Chondrocyte (in vitro differentiated cells): ENCODE data around the gene SC5D. TPM values are rescaled to one million over a fixed set of nuclear protein-coding genes. Genes with fewer than 3 reads are reported as not detected.

Experiments used
- DNase-seq: peaks from one replicate; pipeline ENCODE4 v3.0.0; 2021; ENCODE audit warnings: mixed read lengths, low spot score
- H3K27ac Mint-ChIP-seq: one replicate; pipeline ENCODE4 v1.8.0; 2021; ENCODE audit warnings: mild to moderate bottlenecking, moderate library complexity, mixed read lengths; ENCODE audit not compliant: unreplicated experiment
- H3K27me3 Mint-ChIP-seq: 2 replicates; pipeline ENCODE4 v1.8.0; 2021; ENCODE audit warnings: low read depth, mixed read lengths
- H3K36me3 Mint-ChIP-seq: 2 replicates; pipeline ENCODE4 v1.8.0; 2021; ENCODE audit warnings: low read depth, mixed read lengths
- H3K4me1 Mint-ChIP-seq: 2 replicates; pipeline ENCODE4 v1.8.0; 2021; ENCODE audit warnings: low read depth, mild to moderate bottlenecking, mixed read lengths
- H3K4me3 Mint-ChIP-seq: one replicate; pipeline ENCODE4 v1.8.0; 2021; ENCODE audit warnings: mild to moderate bottlenecking, moderate library complexity, mixed read lengths; ENCODE audit not compliant: unreplicated experiment
- H3K9me3 Mint-ChIP-seq: 2 replicates; pipeline ENCODE4 v1.8.0; 2021; ENCODE audit warnings: low read depth, mixed read lengths
- total RNA-seq: library from RNA; stranded (reverse); gene quantifications from 3 replicates; pipeline ENCODE4 v1.2.1, GENCODE V29; 2021
- TF ChIP-seq, protein P1 (sequence below): fragments of 200-600 bp; sonication (generic); IDR thresholded peaks from 2 replicates; pipeline ENCODE4 v1.5.0; 2021; ENCODE audit warnings: antibody characterized with exemption, mild to moderate bottlenecking, moderate library complexity

The SC5D gene
- total RNA-seq, 1 donor from 2014 or later = 47.6 TPM

DNA sequence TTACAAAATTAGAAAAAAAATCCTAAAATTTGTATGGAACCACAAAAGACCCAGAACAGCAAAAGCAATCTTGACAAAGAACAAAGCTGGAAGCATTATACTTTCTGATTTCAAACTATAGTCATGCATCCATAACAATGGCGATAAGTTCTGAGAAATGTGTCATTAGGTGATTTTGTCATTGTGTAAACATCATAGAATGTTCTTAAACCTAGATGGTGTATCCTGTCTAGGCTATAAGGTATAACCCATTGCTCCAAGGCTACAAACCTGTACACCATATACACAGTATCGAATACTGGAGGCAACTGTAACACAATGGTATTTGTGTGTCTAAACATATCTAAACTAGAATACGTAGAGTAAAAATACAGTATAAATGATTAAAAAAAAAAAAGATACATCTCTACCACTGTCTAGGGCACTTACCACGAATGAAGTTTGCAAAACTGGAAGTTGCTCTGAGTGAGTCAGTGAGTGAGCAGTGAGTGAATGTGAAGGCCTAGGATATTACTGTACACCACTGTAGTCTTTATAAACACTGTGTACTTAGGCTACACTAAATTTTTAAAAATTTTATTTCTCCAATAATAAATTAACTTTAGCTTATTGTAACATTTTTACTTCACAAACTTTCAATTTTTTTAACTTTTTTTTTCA is 18.1 kb upstream of the SC5D start:
- Mint-ChIP-seq H3K27me3 (peaks cover 37% of the 10 kb centered on the region), H3K4me3 (no peak overlapping the region), H3K4me1 (no peaks in the 10 kb centered on the region), H3K36me3 (no peaks in the 10 kb centered on the region), H3K9me3 (peaks cover 12% of the 10 kb centered on the region), H3K27ac (no peak overlapping the region)
- no peak for DNase-seq
- TF ChIP-seq, protein P1, sequence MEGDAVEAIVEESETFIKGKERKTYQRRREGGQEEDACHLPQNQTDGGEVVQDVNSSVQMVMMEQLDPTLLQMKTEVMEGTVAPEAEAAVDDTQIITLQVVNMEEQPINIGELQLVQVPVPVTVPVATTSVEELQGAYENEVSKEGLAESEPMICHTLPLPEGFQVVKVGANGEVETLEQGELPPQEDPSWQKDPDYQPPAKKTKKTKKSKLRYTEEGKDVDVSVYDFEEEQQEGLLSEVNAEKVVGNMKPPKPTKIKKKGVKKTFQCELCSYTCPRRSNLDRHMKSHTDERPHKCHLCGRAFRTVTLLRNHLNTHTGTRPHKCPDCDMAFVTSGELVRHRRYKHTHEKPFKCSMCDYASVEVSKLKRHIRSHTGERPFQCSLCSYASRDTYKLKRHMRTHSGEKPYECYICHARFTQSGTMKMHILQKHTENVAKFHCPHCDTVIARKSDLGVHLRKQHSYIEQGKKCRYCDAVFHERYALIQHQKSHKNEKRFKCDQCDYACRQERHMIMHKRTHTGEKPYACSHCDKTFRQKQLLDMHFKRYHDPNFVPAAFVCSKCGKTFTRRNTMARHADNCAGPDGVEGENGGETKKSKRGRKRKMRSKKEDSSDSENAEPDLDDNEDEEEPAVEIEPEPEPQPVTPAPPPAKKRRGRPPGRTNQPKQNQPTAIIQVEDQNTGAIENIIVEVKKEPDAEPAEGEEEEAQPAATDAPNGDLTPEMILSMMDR = no peak

- H3K27ac Mint-ChIP-seq = no peak overlapping the region
- peaks cover 51% of the 10 kb centered on the region for H3K27me3 Mint-ChIP-seq
- no peak for DNase-seq
- H3K4me3 Mint-ChIP-seq = no peak overlapping the region
- H3K4me1 Mint-ChIP-seq = no peaks in the 10 kb centered on the region
- TF ChIP-seq, protein P1 = no peak
- peaks cover 2% of the 10 kb centered on the region for H3K36me3 Mint-ChIP-seq
- H3K9me3 Mint-ChIP-seq = peaks cover 12% of the 10 kb centered on the region
These were observed 10.9 kb upstream of the SC5D start for GRCh38 chr11:121281698-121282097.

GRCh38 chr11:121282386-121282785 is 10.2 kb upstream of the SC5D start:
- Mint-ChIP-seq H3K9me3 (peaks cover 12% of the 10 kb centered on the region), H3K27ac (no peak overlapping the region), H3K27me3 (peaks cover 50% of the 10 kb centered on the region), H3K36me3 (peaks cover 2% of the 10 kb centered on the region), H3K4me1 (no peaks in the 10 kb centered on the region), H3K4me3 (no peak overlapping the region)
- DNase-seq = no peak
- TF ChIP-seq, protein P1 = no peak

GRCh38 chr11:121282886-121283502 is 9.6 kb upstream of the SC5D start:
- no peak overlapping the region for H3K4me3 Mint-ChIP-seq
- DNase-seq = no peak
- no peak overlapping the region for H3K27ac Mint-ChIP-seq
- peaks cover 50% of the 10 kb centered on the region for H3K27me3 Mint-ChIP-seq
- no peaks in the 10 kb centered on the region for H3K4me1 Mint-ChIP-seq
- peaks cover 2% of the 10 kb centered on the region for H3K36me3 Mint-ChIP-seq
- TF ChIP-seq, protein P1 = no peak
- H3K9me3 Mint-ChIP-seq = peaks cover 6% of the 10 kb centered on the region

DNA sequence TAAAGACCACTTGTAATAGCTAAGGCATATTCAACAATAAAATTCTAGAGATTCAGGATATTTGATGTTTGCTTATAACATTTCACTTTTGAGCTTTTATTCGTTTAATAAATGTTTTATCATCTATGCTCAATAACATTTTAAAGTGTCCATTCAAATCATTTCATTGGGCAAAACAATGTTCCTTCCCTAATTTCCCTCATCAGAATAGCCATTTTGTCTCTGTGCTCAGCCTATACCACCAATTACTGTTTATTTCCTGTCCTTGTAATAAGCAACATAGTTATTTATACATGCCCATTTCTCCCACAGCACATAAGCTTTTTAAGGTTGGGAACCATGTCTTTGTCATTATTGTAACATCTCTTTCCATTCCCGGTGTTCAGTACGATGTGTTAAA is 1.3 kb upstream of the SC5D start:
- H3K36me3 Mint-ChIP-seq = no peaks in the 10 kb centered on the region
- H3K27me3 Mint-ChIP-seq = peaks cover 2% of the 10 kb centered on the region
- no peak overlapping the region for H3K4me3 Mint-ChIP-seq
- no peak overlapping the region for H3K27ac Mint-ChIP-seq
- DNase-seq = no peak
- TF ChIP-seq, protein P1 = no peak
- H3K4me1 Mint-ChIP-seq = peaks cover 34% of the 10 kb centered on the region
- no peaks in the 10 kb centered on the region for H3K9me3 Mint-ChIP-seq
